SU-DHL-6 (cell line): ENCODE results near the gene SGK1.

Experiments used
- H2AFZ ChIP-seq: fragments of 200-600 bp; sonication (generic); 2 replicates; pipeline ENCODE4 v1.6.1; 2014; ENCODE audit warnings: low read depth, mild to moderate bottlenecking, moderate library complexity, mixed read lengths, antibody characterized with exemption, low read length; ENCODE audit not compliant: severe bottlenecking
- H3F3A ChIP-seq: fragments of 200-600 bp; shearing (Covaris generic); 2 replicates; pipeline ENCODE4 v1.6.0; 2016; ENCODE audit warnings: antibody characterized with exemption, mild to moderate bottlenecking; ENCODE audit not compliant: insufficient read depth
- H3K27ac ChIP-seq: fragments of 200-600 bp; sonication (generic); 2 replicates; pipeline ENCODE4 v1.5.1; 2016; ENCODE audit warnings: low read depth, mild to moderate bottlenecking, low read length, moderate library complexity, mixed read lengths
- H3K27me3 ChIP-seq: fragments of 200-600 bp; sonication (generic), shearing (Covaris generic); 2 replicates; pipeline ENCODE4 v1.6.0; 2014; ENCODE audit warnings: mild to moderate bottlenecking, low read length
- H3K36me3 ChIP-seq: fragments of 200-600 bp; sonication (generic); 2 replicates; pipeline ENCODE4 v1.6.1; 2014; ENCODE audit warnings: mild to moderate bottlenecking, low read length, mixed read lengths
- H3K4me2 ChIP-seq: fragments of 300-600, 200-600 bp; shearing (Covaris generic), sonication (generic); 2 replicates; pipeline ENCODE4 v1.6.0; 2014; ENCODE audit warnings: low read length, low read depth, mild to moderate bottlenecking; ENCODE audit not compliant: poor library complexity, severe bottlenecking
- H3K4me3 ChIP-seq: fragments of 200-600 bp; sonication (generic); 2 replicates; pipeline ENCODE4 v1.5.1; 2014; ENCODE audit warnings: antibody characterized with exemption, low read length, mild to moderate bottlenecking, mixed read lengths; ENCODE audit not compliant: insufficient read depth, poor library complexity, severe bottlenecking
- H3K79me2 ChIP-seq: fragments of 200-600 bp; sonication (generic); 2 replicates; pipeline ENCODE4 v1.6.1; 2014; ENCODE audit warnings: mild to moderate bottlenecking, low read length, moderate library complexity; ENCODE audit not compliant: insufficient read depth
- H3K9ac ChIP-seq: fragments of 200-600 bp; sonication (generic); 2 replicates; pipeline ENCODE4 v1.7.0; 2014; ENCODE audit warnings: mild to moderate bottlenecking, low read length
- H3K9me2 ChIP-seq: fragments of 200-600 bp; sonication (generic); replicated peaks from 2 replicates; pipeline ENCODE4 v1.6.1; 2014; ENCODE audit warnings: low read length; ENCODE audit not compliant: insufficient read depth
- H3K9me3 ChIP-seq: fragments of 200-600 bp; sonication (generic); 2 replicates; pipeline ENCODE4 v1.6.1; 2014; ENCODE audit warnings: low read length, mixed read lengths; ENCODE audit not compliant: insufficient read depth
- H4K20me1 ChIP-seq: fragments of 200-600 bp; sonication (generic); 2 replicates; pipeline ENCODE4 v1.6.1; 2014; ENCODE audit warnings: low read depth, mild to moderate bottlenecking, antibody characterized with exemption, low read length, moderate library complexity, mixed read lengths
- CTCF ChIP-seq: fragments of 200-600 bp; sonication (generic); IDR thresholded peaks from one replicate; pipeline ENCODE4 v1.5.1; 2017; ENCODE audit warnings: antibody characterized with exemption, mild to moderate bottlenecking, low read length, moderate library complexity; ENCODE audit not compliant: insufficient read depth, poor library complexity, severe bottlenecking
- EZH2phosphoT487 ChIP-seq: fragments of 200-600 bp; sonication (generic), shearing (Covaris generic); conservative IDR thresholded peaks from 2 replicates; pipeline ENCODE4 v1.6.1; 2018; ENCODE audit warnings: mild to moderate bottlenecking, antibody characterized with exemption, low read length, moderate library complexity, mixed read lengths

SGK1 gene

GRCh38 chr6:134339216-134339615 lies 21.3 kb upstream of the SGK1 start:
- H4K20me1 ChIP-seq = no peaks in the 10 kb centered on the region
- no peak overlapping the region for H3K27ac ChIP-seq
- H3K27me3 ChIP-seq = no peaks in the 10 kb centered on the region
- no peak overlapping the region for H3K4me3 ChIP-seq
- H3F3A ChIP-seq = no peaks in the 10 kb centered on the region
- no peaks in the 10 kb centered on the region for H3K79me2 ChIP-seq
- TF ChIP-seq EZH2phosphoT487 = no peak
- TF ChIP-seq CTCF = no peak
- H3K36me3 ChIP-seq = no peaks in the 10 kb centered on the region
- H3K9ac ChIP-seq = no peak overlapping the region
- H2AFZ ChIP-seq = no peak overlapping the region
- no peaks in the 10 kb centered on the region for H3K9me3 ChIP-seq
- H3K4me2 ChIP-seq = no peak overlapping the region
- H3K9me2 ChIP-seq = no peaks in the 10 kb centered on the region

- Histone ChIP-seq H3K9ac (no peak overlapping the region), H3F3A (no peaks in the 10 kb centered on the region), H3K79me2 (no peaks in the 10 kb centered on the region), H3K36me3 (no peaks in the 10 kb centered on the region), H2AFZ (no peak overlapping the region), H4K20me1 (no peaks in the 10 kb centered on the region), H3K9me3 (no peaks in the 10 kb centered on the region), H3K27me3 (no peaks in the 10 kb centered on the region), H3K27ac (no peak overlapping the region), H3K4me2 (no peak overlapping the region), H3K9me2 (no peaks in the 10 kb centered on the region), H3K4me3 (no peak overlapping the region)
- no peak for TF ChIP-seq EZH2phosphoT487
- TF ChIP-seq CTCF = no peak
Measured at GRCh38 chr6:134331256-134331655, 13.3 kb upstream of the SGK1 start.

- H3K9me3 ChIP-seq = no peaks in the 10 kb centered on the region
- no peak overlapping the region for H2AFZ ChIP-seq
- H3K4me2 ChIP-seq = no peak overlapping the region
- no peaks in the 10 kb centered on the region for H3F3A ChIP-seq
- no peaks in the 10 kb centered on the region for H3K9me2 ChIP-seq
- no peak overlapping the region for H3K9ac ChIP-seq
- H3K27ac ChIP-seq = no peak overlapping the region
- no peak for TF ChIP-seq CTCF
- no peak for TF ChIP-seq EZH2phosphoT487
- no peaks in the 10 kb centered on the region for H3K79me2 ChIP-seq
- no peaks in the 10 kb centered on the region for H3K27me3 ChIP-seq
- H3K4me3 ChIP-seq = no peak overlapping the region
- no peaks in the 10 kb centered on the region for H3K36me3 ChIP-seq
- no peaks in the 10 kb centered on the region for H4K20me1 ChIP-seq
Measured at GRCh38 chr6:134330555-134330954, 12.6 kb upstream of the SGK1 start.
